HEK293 (cell line): ENCODE measurements around the gene FBL.

Experiments used
- AEBP2 ChIP-seq: fragments of 450-650 bp; formaldehyde crosslinking; IDR thresholded peaks from 2 replicates; pipeline ENCODE4 v1.5.1; 2016; ENCODE audit warnings: missing biosample characterization, missing genetic modification characterization, borderline replicate concordance
- FEZF1 ChIP-seq: fragments of 450-650 bp; formaldehyde crosslinking; IDR thresholded peaks from 2 replicates; pipeline ENCODE4 v1.5.1; 2016; ENCODE audit warnings: missing biosample characterization, missing genetic modification characterization
- GLIS2 ChIP-seq: fragments of 450-650 bp; formaldehyde crosslinking; IDR thresholded peaks from 2 replicates; pipeline ENCODE4 v1.5.1; 2016; ENCODE audit warnings: missing biosample characterization, missing genetic modification characterization
- HOXC10 ChIP-seq: sonication (generic); formaldehyde crosslinking; IDR thresholded peaks from 2 replicates; pipeline ENCODE4 v1.8.1; 2023; ENCODE audit warnings: mild to moderate bottlenecking, missing genetic modification reagents
- HOXD13 ChIP-seq: sonication (generic); formaldehyde crosslinking; IDR thresholded peaks from 2 replicates; pipeline ENCODE4 v1.8.0; 2022; ENCODE audit warnings: missing genetic modification reagents, borderline replicate concordance
- KLF1 ChIP-seq: fragments of 450-650 bp; formaldehyde crosslinking; IDR thresholded peaks from 2 replicates; pipeline ENCODE4 v1.5.1; 2016; ENCODE audit warnings: missing biosample characterization, missing genetic modification characterization
- KLF8 ChIP-seq: fragments of 450-650 bp; formaldehyde crosslinking; IDR thresholded peaks from 2 replicates; pipeline ENCODE4 v1.5.1; 2016; ENCODE audit warnings: missing biosample characterization, missing genetic modification characterization
- MEIS1 ChIP-seq: sonication (generic); formaldehyde crosslinking; IDR thresholded peaks from 2 replicates; pipeline ENCODE4 v1.8.1; 2022; ENCODE audit warnings: missing genetic modification reagents, mild to moderate bottlenecking, borderline replicate concordance
- ZBTB10 ChIP-seq: fragments of 450-650 bp; formaldehyde crosslinking; IDR thresholded peaks from 2 replicates; pipeline ENCODE4 v1.5.1; 2016; ENCODE audit warnings: missing biosample characterization, missing genetic modification characterization
- ZNF155 ChIP-seq: fragments of 450-650 bp; formaldehyde crosslinking; IDR thresholded peaks from 2 replicates; pipeline ENCODE4 v1.5.1; 2016; ENCODE audit warnings: missing biosample characterization, missing genetic modification characterization
- ZNF513 ChIP-seq: fragments of 450-650 bp; IDR thresholded peaks from 2 replicates; pipeline ENCODE4 v1.5.1; 2018; ENCODE audit warnings: missing biosample characterization, missing genetic modification characterization
- ZNF530 ChIP-seq: fragments of 450-650 bp; formaldehyde crosslinking; IDR thresholded peaks from 2 replicates; pipeline ENCODE4 v1.5.1; 2016; ENCODE audit warnings: low read depth, missing biosample characterization, missing genetic modification characterization
- ZNF544 ChIP-seq: fragments of 450-650 bp; formaldehyde crosslinking; IDR thresholded peaks from 2 replicates; pipeline ENCODE4 v1.5.0; 2017; ENCODE audit warnings: missing biosample characterization, missing genetic modification characterization
- ZNF76 ChIP-seq: fragments of 450-650 bp; formaldehyde crosslinking; IDR thresholded peaks from 2 replicates; pipeline ENCODE4; 2016; ENCODE audit warnings: low read depth, missing biosample characterization, missing genetic modification characterization, borderline replicate concordance
- TF ChIP-seq, protein P1 (sequence below): fragments of 450-650 bp; formaldehyde crosslinking; IDR thresholded peaks from 2 replicates; pipeline ENCODE4 v1.5.1; 2016; ENCODE audit warnings: missing biosample characterization, missing genetic modification characterization
- TF ChIP-seq, protein P2 (sequence below): fragments of 450-650 bp; formaldehyde crosslinking; IDR thresholded peaks from 2 replicates; pipeline ENCODE4 v1.5.1; 2016; ENCODE audit warnings: missing biosample characterization, missing genetic modification characterization

Gene FBL

GRCh38 chr19:39890755-39891551, 44.8 kb upstream of the FBL start (continued):
- TF ChIP-seq, protein P1, sequence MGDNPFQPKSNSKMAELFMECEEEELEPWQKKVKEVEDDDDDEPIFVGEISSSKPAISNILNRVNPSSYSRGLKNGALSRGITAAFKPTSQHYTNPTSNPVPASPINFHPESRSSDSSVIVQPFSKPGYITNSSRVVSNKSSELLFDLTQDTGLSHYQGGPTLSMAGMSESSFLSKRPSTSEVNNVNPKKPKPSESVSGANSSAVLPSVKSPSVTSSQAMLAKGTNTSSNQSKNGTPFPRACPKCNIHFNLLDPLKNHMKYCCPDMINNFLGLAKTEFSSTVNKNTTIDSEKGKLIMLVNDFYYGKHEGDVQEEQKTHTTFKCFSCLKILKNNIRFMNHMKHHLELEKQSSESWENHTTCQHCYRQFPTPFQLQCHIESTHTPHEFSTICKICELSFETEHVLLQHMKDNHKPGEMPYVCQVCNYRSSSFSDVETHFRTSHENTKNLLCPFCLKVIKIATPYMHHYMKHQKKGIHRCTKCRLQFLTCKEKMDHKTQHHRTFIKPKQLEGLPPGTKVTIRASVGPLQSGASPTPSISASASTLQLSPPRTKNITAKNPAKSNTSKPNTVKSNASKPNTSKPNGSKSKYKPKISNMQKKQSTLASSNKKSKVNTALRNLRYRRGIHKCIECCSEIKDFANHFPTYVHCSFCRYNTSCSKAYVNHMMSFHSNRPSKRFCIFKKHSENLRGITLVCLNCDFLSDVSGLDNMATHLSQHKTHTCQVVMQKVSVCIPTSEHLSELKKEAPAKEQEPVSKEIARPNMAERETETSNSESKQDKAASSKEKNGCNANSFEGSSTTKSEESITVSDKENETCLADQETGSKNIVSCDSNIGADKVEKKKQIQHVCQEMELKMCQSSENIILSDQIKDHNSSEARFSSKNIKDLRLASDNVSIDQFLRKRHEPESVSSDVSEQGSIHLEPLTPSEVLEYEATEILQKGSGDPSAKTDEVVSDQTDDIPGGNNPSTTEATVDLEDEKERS (tag by site-specific recombination), result no peak
- TF ChIP-seq ZNF544, result 0 out of 2 replicates have a peak, but pooled peaks have one; percentile 18
- TF ChIP-seq ZNF155 (tag by site-specific recombination), result no peak
- no peak for TF ChIP-seq ZNF513 (tag by site-specific recombination)
- TF ChIP-seq, protein P2, sequence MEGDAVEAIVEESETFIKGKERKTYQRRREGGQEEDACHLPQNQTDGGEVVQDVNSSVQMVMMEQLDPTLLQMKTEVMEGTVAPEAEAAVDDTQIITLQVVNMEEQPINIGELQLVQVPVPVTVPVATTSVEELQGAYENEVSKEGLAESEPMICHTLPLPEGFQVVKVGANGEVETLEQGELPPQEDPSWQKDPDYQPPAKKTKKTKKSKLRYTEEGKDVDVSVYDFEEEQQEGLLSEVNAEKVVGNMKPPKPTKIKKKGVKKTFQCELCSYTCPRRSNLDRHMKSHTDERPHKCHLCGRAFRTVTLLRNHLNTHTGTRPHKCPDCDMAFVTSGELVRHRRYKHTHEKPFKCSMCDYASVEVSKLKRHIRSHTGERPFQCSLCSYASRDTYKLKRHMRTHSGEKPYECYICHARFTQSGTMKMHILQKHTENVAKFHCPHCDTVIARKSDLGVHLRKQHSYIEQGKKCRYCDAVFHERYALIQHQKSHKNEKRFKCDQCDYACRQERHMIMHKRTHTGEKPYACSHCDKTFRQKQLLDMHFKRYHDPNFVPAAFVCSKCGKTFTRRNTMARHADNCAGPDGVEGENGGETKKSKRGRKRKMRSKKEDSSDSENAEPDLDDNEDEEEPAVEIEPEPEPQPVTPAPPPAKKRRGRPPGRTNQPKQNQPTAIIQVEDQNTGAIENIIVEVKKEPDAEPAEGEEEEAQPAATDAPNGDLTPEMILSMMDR (tag by site-specific recombination), result 0 out of 2 replicates have a peak, but pooled peaks have one; percentile 8
- no peak for TF ChIP-seq MEIS1 (CRISPR knock-in tag)
- TF ChIP-seq AEBP2 (tag by site-specific recombination), result no peak
- 0 out of 2 replicates have a peak, but pooled peaks have one; percentile 8 for TF ChIP-seq ZNF530 (tag by site-specific recombination)
- no peak for TF ChIP-seq HOXD13 (CRISPR knock-in tag)
- TF ChIP-seq GLIS2 (tag by site-specific recombination), result no peak
- TF ChIP-seq KLF1 (tag by site-specific recombination), result peak; percentile 25; the same call in 1 of the 2 replicates
- TF ChIP-seq KLF8 (tag by site-specific recombination), result no peak; the same call in 1 of the 2 replicates
- TF ChIP-seq ZNF76 (tag by site-specific recombination), result no peak
- TF ChIP-seq FEZF1, result no peak
- TF ChIP-seq HOXC10 (CRISPR knock-in tag), result no peak
- no peak for TF ChIP-seq ZBTB10 (tag by site-specific recombination)
